ENCODE results near the gene AREG. TPM values are rescaled to one million over a fixed set of nuclear protein-coding genes. Genes with fewer than 3 reads are reported as not detected.

Gene AREG
- polyA plus RNA-seq, 1 donor: 4.6 TPM

DNA sequence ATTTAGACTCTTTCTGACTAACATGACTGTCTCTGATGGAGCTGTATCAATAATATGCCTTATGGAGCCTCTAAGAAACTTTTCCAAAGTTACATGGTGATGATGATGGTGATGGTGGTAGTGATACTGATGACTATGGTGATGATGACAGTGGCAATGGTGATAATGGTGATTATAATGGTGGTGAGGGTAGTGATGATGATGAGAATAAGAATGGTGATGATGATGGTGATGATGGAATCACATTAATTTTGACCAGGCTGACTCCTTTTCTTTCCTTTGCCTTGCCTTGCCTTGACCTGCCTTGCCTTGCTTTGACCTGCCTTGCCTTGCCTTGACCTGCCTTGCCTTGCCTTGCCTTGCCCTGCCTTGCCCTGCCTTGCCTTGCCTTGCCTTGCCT, 31.7 kb upstream of the AREG start:
- Histone ChIP-seq H3K4me3 (ENCODE audit: low read length) (no peak overlapping the region), H3K27me3 (ENCODE audit: control insufficient read depth, insufficient read depth, low read length) (no peaks in the 10 kb centered on the region), H3K4me1 (ENCODE audit: control insufficient read depth, insufficient read depth, low read length) (no peaks in the 10 kb centered on the region), H3K36me3 (ENCODE audit: control insufficient read depth, insufficient read depth, low read length) (no peaks in the 10 kb centered on the region), H3K27ac (ENCODE audit: low read length) (no peak overlapping the region), H3K9me3 (ENCODE audit: control insufficient read depth, low read depth, low read length) (no peaks in the 10 kb centered on the region)
- no peak for DNase-seq

DNA sequence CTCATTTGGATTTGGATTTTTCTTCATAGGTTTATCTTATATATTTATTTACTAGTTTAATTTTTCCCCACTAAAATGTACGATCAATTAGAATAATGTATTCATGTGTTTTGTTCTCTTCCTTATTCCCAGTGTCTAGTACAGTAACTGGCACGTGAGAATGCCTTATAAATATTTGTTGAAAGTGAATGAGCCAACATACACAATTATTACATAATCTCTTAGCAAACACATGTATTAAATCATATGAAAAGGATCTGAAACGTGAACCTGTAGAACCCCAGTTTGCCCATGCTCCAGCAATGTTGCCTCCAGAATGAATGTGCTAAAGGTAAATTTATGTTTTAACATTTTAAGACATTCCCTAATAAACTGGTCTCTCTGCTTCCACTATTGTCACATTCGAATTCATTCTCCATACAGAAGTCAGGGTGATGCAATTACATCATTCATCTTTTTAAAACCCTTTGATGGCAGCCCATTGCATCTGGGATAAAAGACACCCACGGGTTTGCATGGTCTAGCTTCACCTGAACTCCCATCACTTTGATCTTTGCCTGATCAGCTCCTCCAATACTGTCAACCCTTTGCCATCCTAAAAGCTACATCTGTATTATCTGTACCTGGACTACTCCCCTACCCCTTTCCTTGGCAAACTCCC, 30.7 kb upstream of the AREG start:
- WGBS (ENCODE audit: insufficient coverage, low lambda C conversion rate): 67% methylated on average over 3 of the region's 5 CpGs
- Histone ChIP-seq H3K4me1 (ENCODE audit: control insufficient read depth, insufficient read depth, low read length) (no peaks in the 10 kb centered on the region), H3K27ac (ENCODE audit: low read length) (no peak overlapping the region)

DNA sequence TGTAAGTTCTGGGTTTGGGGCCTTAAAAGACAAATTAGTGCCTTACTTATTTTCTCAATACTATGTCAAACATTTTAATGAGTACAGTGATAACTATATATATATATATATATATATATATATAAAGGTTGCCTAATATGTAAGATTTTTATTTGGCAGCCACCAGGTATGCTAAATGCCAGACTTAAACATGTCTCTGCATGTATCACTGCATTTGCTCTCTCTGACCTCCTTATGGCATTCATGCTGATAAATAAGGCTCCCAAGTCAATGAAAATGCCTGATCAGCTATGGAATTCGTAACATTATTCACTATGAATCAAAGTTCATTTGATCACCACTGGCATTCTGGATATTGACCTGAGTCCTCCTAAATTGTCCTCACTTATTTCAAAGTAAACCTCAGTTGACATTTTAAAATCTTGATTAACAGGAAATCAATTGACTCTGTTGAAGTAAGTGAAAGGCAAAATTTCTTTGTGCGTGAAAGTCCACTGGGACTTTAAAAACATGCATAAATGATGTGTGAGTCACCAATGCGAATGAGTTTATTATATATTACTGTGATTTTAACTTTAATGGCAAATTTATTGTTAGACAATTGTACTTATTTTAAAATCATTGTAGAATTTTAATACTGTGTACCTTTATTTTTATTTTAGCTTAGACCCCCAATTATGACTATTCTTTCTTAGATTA, 29.2 kb upstream of the AREG start:
- no peak overlapping the region for H3K27ac ChIP-seq (ENCODE audit: low read length)
- no peak for DNase-seq
- no peaks in the 10 kb centered on the region for H3K36me3 ChIP-seq (ENCODE audit: control insufficient read depth, insufficient read depth, low read length)
- WGBS (ENCODE audit: insufficient coverage, low lambda C conversion rate): 100% methylated on average over 2 of the region's 3 CpGs
- H3K27me3 ChIP-seq (ENCODE audit: control insufficient read depth, insufficient read depth, low read length): no peaks in the 10 kb centered on the region
- H3K4me1 ChIP-seq (ENCODE audit: control insufficient read depth, insufficient read depth, low read length): no peaks in the 10 kb centered on the region
- H3K9me3 ChIP-seq (ENCODE audit: control insufficient read depth, low read depth, low read length): no peaks in the 10 kb centered on the region
- H3K4me3 ChIP-seq (ENCODE audit: low read length): no peak overlapping the region

More for the DNA sequence above, 30.7 kb upstream of the AREG start:
- no peak for DNase-seq
- Histone ChIP-seq H3K9me3 (ENCODE audit: control insufficient read depth, low read depth, low read length) (no peaks in the 10 kb centered on the region), H3K27me3 (ENCODE audit: control insufficient read depth, insufficient read depth, low read length) (no peaks in the 10 kb centered on the region), H3K36me3 (ENCODE audit: control insufficient read depth, insufficient read depth, low read length) (no peaks in the 10 kb centered on the region), H3K4me3 (ENCODE audit: low read length) (no peak overlapping the region)

DNA sequence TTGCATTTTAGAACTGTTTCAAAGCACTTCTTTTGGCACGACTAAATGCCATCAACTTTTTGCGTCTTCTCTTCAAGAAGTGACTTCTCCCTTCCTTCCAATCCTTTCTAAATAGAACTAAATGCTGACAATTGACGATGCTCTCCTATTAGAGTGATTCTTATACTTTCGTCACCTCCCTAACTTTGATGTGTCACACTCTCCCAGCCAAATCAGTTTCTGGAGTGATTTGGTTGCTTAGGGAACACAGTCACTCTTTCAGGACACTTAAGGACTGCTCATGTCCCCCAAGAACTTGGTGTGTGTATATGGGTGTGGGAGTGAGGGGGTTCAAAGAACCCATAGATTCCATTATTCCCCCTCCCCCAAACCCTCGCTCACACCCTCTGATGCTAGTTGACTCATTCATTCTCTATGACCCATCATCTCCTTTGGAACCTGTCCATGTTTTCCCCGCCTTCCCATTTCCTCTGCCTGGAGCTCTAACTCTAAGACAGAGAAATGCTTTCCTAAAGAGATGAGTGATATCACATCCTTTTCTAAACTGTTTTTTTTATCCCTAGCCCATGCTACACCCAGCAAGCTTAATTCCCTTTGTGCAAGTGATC, 26.8 kb upstream of the AREG start:
- H3K27me3 ChIP-seq (ENCODE audit: control insufficient read depth, insufficient read depth, low read length): no peaks in the 10 kb centered on the region
- no peak overlapping the region for H3K4me3 ChIP-seq (ENCODE audit: low read length)
- no peaks in the 10 kb centered on the region for H3K4me1 ChIP-seq (ENCODE audit: control insufficient read depth, insufficient read depth, low read length)
- no peaks in the 10 kb centered on the region for H3K36me3 ChIP-seq (ENCODE audit: control insufficient read depth, insufficient read depth, low read length)
- no peak overlapping the region for H3K27ac ChIP-seq (ENCODE audit: low read length)
- no peaks in the 10 kb centered on the region for H3K9me3 ChIP-seq (ENCODE audit: control insufficient read depth, low read depth, low read length)
- no peak for DNase-seq
- 68% methylated on average over 3 of the region's 6 CpGs for WGBS (ENCODE audit: insufficient coverage, low lambda C conversion rate)

DNA sequence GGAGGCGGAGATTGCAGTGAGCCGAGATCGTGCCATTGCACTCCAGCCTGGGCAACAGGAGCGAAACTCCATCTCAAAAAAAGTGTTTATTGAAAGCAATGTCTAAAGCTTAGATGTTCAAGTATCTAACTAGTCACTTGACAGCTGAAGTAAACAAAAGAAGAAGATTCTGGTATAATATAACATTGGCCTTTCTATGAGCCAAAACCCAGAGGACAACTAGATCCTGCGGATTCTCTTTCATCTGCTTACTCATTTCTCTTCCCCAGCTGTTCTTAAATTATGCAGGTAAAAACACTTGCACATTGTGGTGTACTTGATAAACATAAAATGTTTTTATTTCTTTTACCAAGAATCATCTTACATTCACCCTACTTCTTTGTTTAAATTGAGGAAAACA, 24.1 kb upstream of the AREG start:
- DNase-seq: no peak
- no peak overlapping the region for H3K4me3 ChIP-seq (ENCODE audit: low read length)
- no peaks in the 10 kb centered on the region for H3K9me3 ChIP-seq (ENCODE audit: control insufficient read depth, low read depth, low read length)
- no peaks in the 10 kb centered on the region for H3K27me3 ChIP-seq (ENCODE audit: control insufficient read depth, insufficient read depth, low read length)
- H3K36me3 ChIP-seq (ENCODE audit: control insufficient read depth, insufficient read depth, low read length): no peaks in the 10 kb centered on the region
- H3K27ac ChIP-seq (ENCODE audit: low read length): no peak overlapping the region
- WGBS (ENCODE audit: insufficient coverage, low lambda C conversion rate): no CpG with 5 or more reads among the region's 5 CpGs
- H3K4me1 ChIP-seq (ENCODE audit: control insufficient read depth, insufficient read depth, low read length): no peaks in the 10 kb centered on the region

DNA sequence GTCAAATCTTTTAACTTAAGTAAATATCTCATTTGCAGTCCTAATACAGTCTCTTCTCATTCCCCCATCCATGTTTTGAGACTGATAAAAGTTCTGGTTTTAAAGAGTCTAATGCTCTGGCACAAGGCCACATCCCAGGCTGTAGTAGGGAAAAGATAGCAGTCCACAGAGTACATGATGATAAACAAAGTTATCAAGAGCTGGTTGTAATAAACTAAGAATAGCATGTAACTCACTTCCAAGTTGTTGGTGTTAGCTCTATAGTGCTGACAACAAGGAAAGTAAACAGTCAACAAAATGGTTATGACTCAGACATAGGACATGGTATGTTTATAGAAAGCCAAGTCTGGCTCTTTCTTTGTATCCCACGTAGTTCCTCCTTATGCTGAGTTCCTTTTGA, 21.8 kb upstream of the AREG start:
- Histone ChIP-seq H3K4me3 (ENCODE audit: low read length) (no peak overlapping the region), H3K36me3 (ENCODE audit: control insufficient read depth, insufficient read depth, low read length) (no peaks in the 10 kb centered on the region), H3K4me1 (ENCODE audit: control insufficient read depth, insufficient read depth, low read length) (no peaks in the 10 kb centered on the region), H3K9me3 (ENCODE audit: control insufficient read depth, low read depth, low read length) (no peaks in the 10 kb centered on the region), H3K27me3 (ENCODE audit: control insufficient read depth, insufficient read depth, low read length) (no peaks in the 10 kb centered on the region), H3K27ac (ENCODE audit: low read length) (no peak overlapping the region)
- DNase-seq: peak in 1 of 2 donors; percentile 26
- no CpG with 5 or more reads among the region's 1 CpG for WGBS (ENCODE audit: insufficient coverage, low lambda C conversion rate)

DNA sequence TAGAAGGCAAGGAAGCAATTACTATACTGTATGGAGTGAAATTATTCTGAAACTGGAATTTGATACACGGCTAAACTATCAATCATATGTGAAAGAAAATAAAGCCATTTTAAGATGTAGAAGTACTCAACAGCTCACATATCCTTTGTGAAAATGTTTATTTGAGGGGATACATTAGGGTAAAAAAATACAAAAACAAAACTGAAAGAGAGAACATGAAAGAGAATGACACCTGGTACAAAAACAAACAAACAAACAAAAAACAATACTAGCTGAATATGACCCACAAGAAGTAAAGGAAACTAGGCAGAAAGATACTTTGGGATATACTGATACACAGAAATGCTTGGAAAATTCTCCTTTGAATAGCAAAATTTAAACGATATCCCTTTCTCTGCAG, 20.8 kb upstream of the AREG start:
- H3K36me3 ChIP-seq (ENCODE audit: control insufficient read depth, insufficient read depth, low read length): no peaks in the 10 kb centered on the region
- H3K4me3 ChIP-seq (ENCODE audit: low read length): no peak overlapping the region
- no peaks in the 10 kb centered on the region for H3K9me3 ChIP-seq (ENCODE audit: control insufficient read depth, low read depth, low read length)
- H3K27ac ChIP-seq (ENCODE audit: low read length): no peak overlapping the region
- no peaks in the 10 kb centered on the region for H3K27me3 ChIP-seq (ENCODE audit: control insufficient read depth, insufficient read depth, low read length)
- no peak for DNase-seq
- no peaks in the 10 kb centered on the region for H3K4me1 ChIP-seq (ENCODE audit: control insufficient read depth, insufficient read depth, low read length)
- WGBS (ENCODE audit: insufficient coverage, low lambda C conversion rate): 100% methylated on average over 2 of the region's 2 CpGs

DNA sequence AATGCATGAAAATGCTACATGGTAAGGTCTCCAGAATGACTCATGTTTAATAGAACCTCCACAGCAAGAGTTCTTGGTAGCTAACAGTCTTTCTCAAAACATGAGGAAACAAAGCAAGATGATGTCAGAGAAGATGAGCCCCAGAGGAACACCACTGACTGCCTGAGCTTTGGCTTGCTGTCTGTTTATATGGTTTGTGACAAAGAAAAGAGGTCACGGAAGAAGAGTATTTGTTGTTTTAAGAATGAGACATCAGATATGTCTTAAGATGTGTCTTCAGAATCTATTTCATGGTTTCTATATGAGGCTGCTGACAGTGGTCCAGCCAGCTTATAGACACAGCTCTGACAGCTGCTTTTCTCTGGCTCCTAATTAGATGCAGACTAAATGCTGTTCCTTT, 18.8 kb upstream of the AREG start:
- H3K4me1 ChIP-seq (ENCODE audit: control insufficient read depth, insufficient read depth, low read length): no peaks in the 10 kb centered on the region
- no peaks in the 10 kb centered on the region for H3K27me3 ChIP-seq (ENCODE audit: control insufficient read depth, insufficient read depth, low read length)
- WGBS (ENCODE audit: insufficient coverage, low lambda C conversion rate): 100% methylated on average over 1 of the region's 1 CpG
- H3K27ac ChIP-seq (ENCODE audit: low read length): no peak overlapping the region
- H3K4me3 ChIP-seq (ENCODE audit: low read length): no peak overlapping the region
- no peaks in the 10 kb centered on the region for H3K36me3 ChIP-seq (ENCODE audit: control insufficient read depth, insufficient read depth, low read length)
- no peaks in the 10 kb centered on the region for H3K9me3 ChIP-seq (ENCODE audit: control insufficient read depth, low read depth, low read length)
- DNase-seq: no peak

DNA sequence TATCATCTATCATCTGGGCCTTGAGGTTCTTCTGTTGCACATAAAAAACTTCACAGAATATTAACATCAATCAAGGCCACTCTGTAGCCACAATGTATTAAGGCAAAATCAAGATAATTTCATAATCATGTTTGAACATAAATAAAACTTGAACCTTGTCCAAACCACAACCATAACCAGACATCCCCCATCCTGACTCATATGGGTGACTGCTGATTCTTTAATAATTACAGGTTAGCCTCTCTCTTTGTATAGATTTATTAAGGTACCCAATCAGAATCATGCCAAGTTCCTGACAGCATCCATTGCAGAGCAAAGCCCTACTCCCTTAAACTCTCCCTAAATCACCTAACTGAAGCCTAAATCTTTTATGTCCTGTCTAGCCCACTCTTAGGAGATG, 16.7 kb upstream of the AREG start:
- Histone ChIP-seq H3K4me1 (ENCODE audit: control insufficient read depth, insufficient read depth, low read length) (no peaks in the 10 kb centered on the region), H3K4me3 (ENCODE audit: low read length) (no peak overlapping the region), H3K27ac (ENCODE audit: low read length) (no peak overlapping the region), H3K27me3 (ENCODE audit: control insufficient read depth, insufficient read depth, low read length) (no peaks in the 10 kb centered on the region), H3K36me3 (ENCODE audit: control insufficient read depth, insufficient read depth, low read length) (no peaks in the 10 kb centered on the region), H3K9me3 (ENCODE audit: control insufficient read depth, low read depth, low read length) (no peaks in the 10 kb centered on the region)
- DNase-seq: no peak

DNA sequence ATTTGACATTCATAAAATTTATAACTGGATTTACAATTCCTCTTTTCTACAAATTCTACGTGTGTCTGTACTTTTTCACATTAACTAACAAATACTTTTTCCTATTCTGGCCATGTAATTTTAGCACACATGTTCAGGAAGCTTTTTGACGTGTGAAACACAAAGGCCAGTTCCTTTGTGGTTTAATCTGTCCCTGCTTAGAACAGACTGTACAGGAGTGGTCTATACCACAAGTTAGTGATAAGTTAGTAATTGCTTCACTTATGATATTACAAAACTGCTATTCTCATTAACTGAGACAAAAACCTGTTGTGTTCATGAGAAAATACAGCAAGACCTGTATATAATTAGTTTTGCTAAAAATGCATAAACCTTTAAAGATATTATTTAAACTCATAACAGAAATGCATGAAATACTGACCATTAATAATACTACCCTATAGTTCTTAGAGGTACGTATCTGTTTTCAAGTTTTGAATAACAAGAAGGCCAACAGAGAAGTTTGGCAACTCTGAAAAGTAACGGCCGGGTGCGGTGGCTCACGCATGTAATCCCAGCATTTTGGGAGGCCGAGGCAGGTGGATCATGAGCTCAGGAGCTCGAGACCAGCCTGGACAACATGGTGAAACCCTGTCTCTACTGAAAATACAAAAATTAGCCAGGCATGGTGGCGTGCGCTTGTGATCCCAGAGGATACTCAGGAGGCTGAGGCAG, 13.7 kb upstream of the AREG start:
- H3K9me3 ChIP-seq (ENCODE audit: control insufficient read depth, low read depth, low read length): no peaks in the 10 kb centered on the region
- H3K36me3 ChIP-seq (ENCODE audit: control insufficient read depth, insufficient read depth, low read length): no peaks in the 10 kb centered on the region
- no peaks in the 10 kb centered on the region for H3K4me1 ChIP-seq (ENCODE audit: control insufficient read depth, insufficient read depth, low read length)
- H3K27ac ChIP-seq (ENCODE audit: low read length): no peak overlapping the region
- no peak overlapping the region for H3K4me3 ChIP-seq (ENCODE audit: low read length)
- H3K27me3 ChIP-seq (ENCODE audit: control insufficient read depth, insufficient read depth, low read length): no peaks in the 10 kb centered on the region
- no CpG with 5 or more reads among the region's 11 CpGs for WGBS (ENCODE audit: insufficient coverage, low lambda C conversion rate)
- no peak for DNase-seq
